ENCODE data around the gene HSPBAP1. TPM values are rescaled to one million over a fixed set of nuclear protein-coding genes. Genes with fewer than 3 reads are reported as not detected.

HSPBAP1 gene
- total RNA-seq, 3 donors from 2014 or later (not counting 1 experiment from before 2014, with no cell fraction given), result 19.7 to 24.7 (median 23.4) TPM

GRCh38 chr3:122800706-122801237 is 7.1 kb upstream of the HSPBAP1 start:
- Histone ChIP-seq H3K9me3 (ENCODE audit: control insufficient read depth, insufficient read depth, low read length) (no peaks in the 10 kb centered on the region), H3K4me3 (ENCODE audit: low read length) (no peak overlapping the region), H3K27ac (ENCODE audit: low read length) (no peak overlapping the region), H3K4me1 (ENCODE audit: control insufficient read depth, insufficient read depth, low read length) (peaks cover 2% of the 10 kb centered on the region), H3K27me3 (ENCODE audit: control insufficient read depth, insufficient read depth, low read length) (no peaks in the 10 kb centered on the region), H3K36me3 (ENCODE audit: control insufficient read depth, insufficient read depth, low read length) (no peaks in the 10 kb centered on the region)
- Mint-ChIP-seq H3K9me3 (no peaks in the 10 kb centered on the region), H3K27ac (no peak overlapping the region), H3K36me3 (no peaks in the 10 kb centered on the region), H3K4me1 (peaks cover 12 to 14% of the 10 kb centered on the region in 2 donors), H3K4me3 (no peak overlapping the region), H3K27me3 (ENCODE audit: low read depth in 2 of 2) (no peaks in the 10 kb centered on the region)
- no peak for DNase-seq
- intact Hi-C loops (cut with micrococcal nuclease), result no loop called here
- TF ChIP-seq, protein P1, sequence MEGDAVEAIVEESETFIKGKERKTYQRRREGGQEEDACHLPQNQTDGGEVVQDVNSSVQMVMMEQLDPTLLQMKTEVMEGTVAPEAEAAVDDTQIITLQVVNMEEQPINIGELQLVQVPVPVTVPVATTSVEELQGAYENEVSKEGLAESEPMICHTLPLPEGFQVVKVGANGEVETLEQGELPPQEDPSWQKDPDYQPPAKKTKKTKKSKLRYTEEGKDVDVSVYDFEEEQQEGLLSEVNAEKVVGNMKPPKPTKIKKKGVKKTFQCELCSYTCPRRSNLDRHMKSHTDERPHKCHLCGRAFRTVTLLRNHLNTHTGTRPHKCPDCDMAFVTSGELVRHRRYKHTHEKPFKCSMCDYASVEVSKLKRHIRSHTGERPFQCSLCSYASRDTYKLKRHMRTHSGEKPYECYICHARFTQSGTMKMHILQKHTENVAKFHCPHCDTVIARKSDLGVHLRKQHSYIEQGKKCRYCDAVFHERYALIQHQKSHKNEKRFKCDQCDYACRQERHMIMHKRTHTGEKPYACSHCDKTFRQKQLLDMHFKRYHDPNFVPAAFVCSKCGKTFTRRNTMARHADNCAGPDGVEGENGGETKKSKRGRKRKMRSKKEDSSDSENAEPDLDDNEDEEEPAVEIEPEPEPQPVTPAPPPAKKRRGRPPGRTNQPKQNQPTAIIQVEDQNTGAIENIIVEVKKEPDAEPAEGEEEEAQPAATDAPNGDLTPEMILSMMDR (IDR thresholded peaks at IDR 0.05), result no peak
- no peak for ATAC-seq
- 97% methylated on average over 3 of the region's 3 CpGs for WGBS (ENCODE audit: insufficient coverage)

DNA sequence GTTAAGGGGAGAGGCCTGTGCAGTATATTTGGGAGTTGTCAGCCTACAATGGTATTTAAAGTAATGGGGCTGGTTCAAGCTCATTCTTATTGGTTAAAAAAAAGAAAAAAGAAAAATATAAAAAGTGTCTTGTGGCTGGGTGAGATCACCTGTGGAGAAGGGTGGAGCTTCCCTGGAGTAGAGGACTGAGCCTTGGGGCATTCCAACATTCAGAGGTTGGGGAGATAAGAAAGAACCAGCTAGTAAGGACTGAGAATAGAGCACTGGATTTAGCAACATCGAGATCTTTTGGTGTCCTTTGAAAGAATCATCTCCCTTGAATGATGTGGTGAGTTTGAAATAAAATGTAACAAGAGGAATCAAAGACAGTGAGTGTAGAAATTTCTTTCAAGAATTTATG is 6.4 kb upstream of the HSPBAP1 start:
- Histone ChIP-seq H3K36me3 (ENCODE audit: control insufficient read depth, insufficient read depth, low read length) (no peaks in the 10 kb centered on the region), H3K4me3 (ENCODE audit: low read length) (no peak overlapping the region), H3K27me3 (ENCODE audit: control insufficient read depth, insufficient read depth, low read length) (no peaks in the 10 kb centered on the region), H3K4me1 (ENCODE audit: control insufficient read depth, insufficient read depth, low read length) (peaks cover 7% of the 10 kb centered on the region), H3K27ac (ENCODE audit: low read length) (no peak overlapping the region), H3K9me3 (ENCODE audit: control insufficient read depth, insufficient read depth, low read length) (no peaks in the 10 kb centered on the region)
- Mint-ChIP-seq H3K9me3 (no peaks in the 10 kb centered on the region), H3K27ac (no peak overlapping the region), H3K36me3 (no peaks in the 10 kb centered on the region), H3K27me3 (ENCODE audit: low read depth in 2 of 2) (no peaks in the 10 kb centered on the region), H3K4me3 (no peak overlapping the region), H3K4me1 (peaks cover 16 to 18% of the 10 kb centered on the region in 2 donors)
- intact Hi-C loops (cut with micrococcal nuclease), result no loop called here
- ATAC-seq, result no peak
- TF ChIP-seq, protein P1 (IDR thresholded peaks at IDR 0.05), result no peak
- WGBS (ENCODE audit: insufficient coverage), result 80% methylated on average over 1 of the region's 1 CpG
- DNase-seq, result no peak

- intact Hi-C loops (cut with micrococcal nuclease), result loop anchor here (10.0 kb wide), 1 partner anchor 965 kb away; the partner anchor contains the start of genes EAF2 and IQCB1
- 97% methylated on average over 2 of the region's 2 CpGs for WGBS (ENCODE audit: insufficient coverage)
- no peaks in the 10 kb centered on the region for H3K9me3 ChIP-seq (ENCODE audit: control insufficient read depth, insufficient read depth, low read length)
- H3K36me3 Mint-ChIP-seq, result no peaks in the 10 kb centered on the region
- H3K27ac ChIP-seq (ENCODE audit: low read length), result no peak overlapping the region
- ATAC-seq, result no peak
- H3K9me3 Mint-ChIP-seq, result no peaks in the 10 kb centered on the region
- H3K27me3 Mint-ChIP-seq (ENCODE audit: low read depth in 2 of 2), result no peaks in the 10 kb centered on the region
- no peaks in the 10 kb centered on the region for H3K27me3 ChIP-seq (ENCODE audit: control insufficient read depth, insufficient read depth, low read length)
- H3K27ac Mint-ChIP-seq, result no peak overlapping the region
- H3K4me3 ChIP-seq (ENCODE audit: low read length), result no peak overlapping the region
- peaks cover 8% of the 10 kb centered on the region for H3K4me1 ChIP-seq (ENCODE audit: control insufficient read depth, insufficient read depth, low read length)
- no peaks in the 10 kb centered on the region for H3K36me3 ChIP-seq (ENCODE audit: control insufficient read depth, insufficient read depth, low read length)
- TF ChIP-seq, protein P1 (IDR thresholded peaks at IDR 0.05), result no peak
- H3K4me3 Mint-ChIP-seq, result no peak overlapping the region
- DNase-seq, result no peak
- peaks cover 19 to 21% of the 10 kb centered on the region in 2 donors for H3K4me1 Mint-ChIP-seq
Measured at GRCh38 chr3:122799322-122799721, 5.7 kb upstream of the HSPBAP1 start.

DNA sequence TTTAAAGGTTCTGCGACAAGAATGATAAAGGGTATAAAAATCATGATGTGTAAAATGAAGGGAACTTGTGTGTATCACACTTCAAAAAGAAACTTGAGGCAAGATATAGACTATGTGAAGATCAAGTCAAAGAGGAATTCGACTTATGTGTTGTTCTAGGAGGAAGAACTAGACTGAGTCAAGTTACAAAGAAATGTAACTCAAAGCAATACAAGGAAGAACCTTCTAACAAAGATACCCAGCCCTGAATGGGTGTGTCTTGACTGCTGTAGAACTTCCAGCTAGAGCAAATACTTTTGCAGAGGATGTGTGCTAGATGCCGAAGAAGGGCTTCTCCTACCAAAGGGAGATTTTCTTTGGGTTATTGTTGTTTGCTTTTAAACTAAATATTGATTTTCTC is 3.7 kb upstream of the HSPBAP1 start:
- intact Hi-C loops (cut with micrococcal nuclease), result loop anchor here (10.0 kb wide), 1 partner anchor 962 kb away; the partner anchor contains the start of genes EAF2 and IQCB1
- Histone ChIP-seq H3K9me3 (ENCODE audit: control insufficient read depth, insufficient read depth, low read length) (no peaks in the 10 kb centered on the region), H3K27me3 (ENCODE audit: control insufficient read depth, insufficient read depth, low read length) (no peaks in the 10 kb centered on the region), H3K4me3 (ENCODE audit: low read length) (no peak overlapping the region), H3K27ac (ENCODE audit: low read length) (no peak overlapping the region), H3K4me1 (ENCODE audit: control insufficient read depth, insufficient read depth, low read length) (peaks cover 21% of the 10 kb centered on the region), H3K36me3 (ENCODE audit: control insufficient read depth, insufficient read depth, low read length) (no peaks in the 10 kb centered on the region)
- ATAC-seq (no peak), DNase-seq (no peak)
- Mint-ChIP-seq H3K9me3 (no peaks in the 10 kb centered on the region), H3K27ac (no peak overlapping the region), H3K27me3 (ENCODE audit: low read depth in 2 of 2) (no peaks in the 10 kb centered on the region), H3K36me3 (no peaks in the 10 kb centered on the region), H3K4me1 (peaks cover 20 to 25% of the 10 kb centered on the region in 2 donors), H3K4me3 (no peak overlapping the region)
- TF ChIP-seq, protein P1 (IDR thresholded peaks at IDR 0.05), result no peak
- 92% methylated on average over 2 of the region's 3 CpGs for WGBS (ENCODE audit: insufficient coverage)
